Measurements from ENCODE around the gene PTPRG.

Gene PTPRG

GRCh38 chr3:61593446-61594029 is 32.2 kb downstream of the PTPRG start:
- no peak for DNase-seq

- DNase-seq: no peak
Measured at GRCh38 chr3:61594144-61594963, 33.0 kb downstream of the PTPRG start.

GRCh38 chr3:61594964-61595285 is 33.6 kb downstream of the PTPRG start:
- DNase-seq: no peak

GRCh38 chr3:61595288-61595687 is 33.9 kb downstream of the PTPRG start:
- DNase-seq: no peak

DNA sequence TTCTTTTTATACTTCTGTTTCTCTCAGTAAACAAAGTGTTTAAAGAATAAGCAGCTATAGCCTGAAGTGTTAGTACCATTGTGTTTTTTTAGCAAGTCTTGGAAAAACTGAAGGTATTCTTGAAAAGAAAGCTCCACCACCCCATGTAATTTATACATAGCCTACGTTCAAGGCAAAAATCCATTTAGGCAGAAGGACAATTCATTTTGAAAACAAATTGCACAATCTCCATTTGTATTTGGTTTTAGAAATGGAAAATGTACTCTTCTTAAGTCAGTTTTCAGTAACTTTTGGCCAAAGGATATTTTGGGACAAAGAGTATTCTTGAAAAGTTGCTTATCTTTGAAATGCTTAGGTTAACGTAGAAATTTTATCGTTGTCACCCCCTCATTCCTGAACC is 34.5 kb downstream of the PTPRG start:
- no peak for DNase-seq

- DNase-seq: no peak
Measured at GRCh38 chr3:61597906-61598305, 36.5 kb downstream of the PTPRG start.

GRCh38 chr3:61600195-61600594 is 38.8 kb downstream of the PTPRG start:
- no peak for DNase-seq

DNA sequence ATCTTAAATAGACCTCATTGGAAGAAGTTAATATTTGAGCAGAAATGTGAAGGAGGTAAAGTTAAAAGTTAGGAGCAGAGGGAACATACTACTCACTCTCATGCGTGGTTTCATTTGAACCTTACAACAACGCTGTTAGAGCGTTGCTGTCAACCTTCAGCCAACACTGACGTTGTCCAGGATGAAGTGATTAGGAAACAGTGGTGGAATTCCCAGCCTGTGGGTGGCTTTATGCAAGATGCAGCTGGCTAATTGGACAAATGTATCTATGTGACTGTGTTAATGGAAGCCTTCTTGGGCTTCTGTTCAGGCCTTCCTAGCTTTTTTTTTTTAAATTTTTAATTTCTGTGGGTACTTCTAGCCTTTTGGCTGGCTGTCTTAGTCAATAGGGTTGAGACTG is 40.5 kb downstream of the PTPRG start:
- DNase-seq: no peak

- DNase-seq: no peak
Measured at GRCh38 chr3:61602466-61602865, 41.1 kb downstream of the PTPRG start.

GRCh38 chr3:61605589-61606175 is 44.3 kb downstream of the PTPRG start:
- DNase-seq: no peak

DNA sequence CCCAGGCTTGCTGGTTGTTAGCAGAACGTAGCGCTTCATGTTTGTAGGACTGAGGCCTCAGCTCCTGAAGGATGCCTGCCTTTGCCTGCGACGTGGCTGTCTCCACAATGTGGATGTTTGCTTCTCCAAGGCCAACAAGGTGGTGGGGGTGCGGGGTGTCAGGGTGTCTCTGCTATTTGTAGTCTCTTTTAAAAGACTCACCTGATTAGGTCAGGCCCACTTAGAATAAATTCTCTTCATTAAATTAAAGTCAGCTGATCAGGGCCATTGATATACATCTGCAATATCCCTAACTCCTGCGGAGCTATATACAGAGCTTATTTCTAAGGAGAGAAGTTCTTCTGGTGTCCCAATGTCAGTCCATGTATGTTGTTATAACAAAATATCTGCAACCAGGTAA is 44.8 kb downstream of the PTPRG start:
- no peak for DNase-seq

GRCh38 chr3:61608072-61608471 is 46.7 kb downstream of the PTPRG start:
- DNase-seq: no peak

DNA sequence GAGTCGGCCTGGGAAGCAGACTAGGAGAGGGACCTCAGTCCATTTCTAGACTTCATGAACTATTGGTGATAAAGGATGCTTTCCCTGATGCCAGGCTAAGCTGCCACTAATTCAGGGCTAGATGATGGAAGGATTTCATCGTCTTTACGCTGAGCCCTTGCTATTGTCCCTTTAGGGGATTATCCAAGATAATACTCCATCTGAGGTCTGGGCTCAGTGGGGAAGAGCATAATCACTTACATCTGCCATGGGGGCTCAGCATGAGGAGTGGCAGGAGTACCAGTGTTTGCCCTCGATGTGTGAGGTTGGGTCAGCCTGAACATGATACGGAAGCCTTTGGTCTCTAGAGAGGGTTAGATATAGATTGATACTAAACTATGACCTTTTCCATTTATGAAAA is 47.3 kb downstream of the PTPRG start:
- DNase-seq: no peak

- no peak for DNase-seq
Measured at GRCh38 chr3:61610316-61610715, 48.9 kb downstream of the PTPRG start.

GRCh38 chr3:61612211-61613194 is 51.1 kb downstream of the PTPRG start:
- DNase-seq: no peak

DNA sequence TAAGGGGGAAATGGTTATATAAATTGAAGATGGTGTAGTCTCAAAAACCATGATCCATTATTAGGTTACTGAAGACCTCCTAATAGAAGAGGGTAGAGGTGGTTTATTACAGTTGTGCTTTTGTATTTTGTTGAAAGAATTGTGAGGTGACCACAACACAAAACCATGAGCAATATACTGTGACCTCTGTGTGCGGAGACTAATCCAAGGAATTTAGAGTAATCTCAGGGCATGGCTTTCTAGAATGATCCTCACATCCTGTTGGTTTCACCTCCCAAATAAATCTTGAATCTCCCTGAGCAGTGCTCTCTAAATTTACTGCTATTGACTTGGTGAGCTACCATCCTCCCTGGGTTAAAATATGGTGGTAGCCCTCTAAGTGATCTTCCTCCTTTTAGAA is 52.3 kb downstream of the PTPRG start:
- DNase-seq: no peak

- DNase-seq: no peak
Measured at GRCh38 chr3:61615643-61616042, 54.3 kb downstream of the PTPRG start.

GRCh38 chr3:61616586-61616985 is 55.2 kb downstream of the PTPRG start:
- DNase-seq: no peak

DNA sequence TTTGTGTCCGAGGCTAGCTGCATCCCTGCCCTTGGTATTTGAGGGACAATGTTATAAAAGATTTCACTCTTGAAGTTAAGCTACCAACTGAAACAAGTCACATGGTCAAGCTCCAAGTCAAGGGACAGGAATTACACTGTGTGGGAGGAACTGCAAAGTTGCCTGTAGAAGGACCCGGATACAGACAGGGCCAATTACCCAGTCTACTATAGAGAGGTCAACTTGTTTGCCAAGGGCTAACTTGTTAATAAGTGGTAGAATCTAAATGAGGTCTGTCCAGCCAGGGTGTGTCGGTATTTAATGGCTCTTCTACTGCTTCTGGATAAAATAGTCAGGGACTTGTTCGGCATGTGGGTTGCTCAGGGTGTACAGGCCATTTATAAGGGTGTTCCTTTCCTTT is 55.7 kb downstream of the PTPRG start:
- DNase-seq: no peak

GRCh38 chr3:61617651-61618050 is 56.3 kb downstream of the PTPRG start:
- DNase-seq: no peak

DNA sequence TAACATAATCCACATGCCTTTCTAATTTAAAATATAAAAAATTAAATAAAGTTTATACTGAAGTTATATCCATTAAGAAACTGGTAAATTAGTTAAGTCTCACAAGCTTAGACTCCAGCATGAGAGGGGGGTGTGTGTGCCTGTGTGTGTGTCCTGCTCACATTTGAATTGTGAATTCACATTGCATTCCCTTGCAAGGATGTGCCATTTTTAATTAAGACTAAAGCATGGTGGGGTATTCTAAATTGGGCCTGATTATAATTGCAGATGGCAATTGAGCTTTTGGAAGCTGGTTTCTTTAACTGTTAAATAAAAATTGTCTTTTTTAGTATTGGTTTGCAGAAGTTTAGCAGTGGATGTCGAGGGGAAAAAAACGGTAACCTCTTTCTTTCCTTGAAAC is 56.9 kb downstream of the PTPRG start:
- no peak for DNase-seq

- no peak for DNase-seq
Measured at GRCh38 chr3:61618871-61619270, 57.5 kb downstream of the PTPRG start.

- no peak for DNase-seq
Measured at GRCh38 chr3:61620073-61620472, 58.7 kb downstream of the PTPRG start.

Data from NCI-H187 (cell line).